HEK293 (cell line): ENCODE results near the gene CECR2.

ENCODE experiments used
- CTCF ChIA-PET: fragments of 350-600 bp; formaldehyde crosslinking; extraction: SDS; loops from one replicate; lab custom pipeline; 2021; ENCODE audit warnings: antibody characterized with exemption; lab: Yijun Ruan, JAX
- POLR2A ChIA-PET: fragments of 300-600 bp; formaldehyde crosslinking; extraction: SDS; loops from one replicate; lab custom pipeline; 2020; ENCODE audit warnings: antibody characterized with exemption, inconsistent platforms; lab: Yijun Ruan, JAX
- H3K27ac ChIP-seq: fragments of 200-500 bp; sonication (Bioruptor generic); 2 replicates; pipeline ENCODE4 v1.5.1; 2014; ENCODE audit warnings: low read depth, low read length, control low read depth, inconsistent platforms; ENCODE audit errors: extremely low read depth
- H3K36me3 ChIP-seq, 2 experiments: fragments of 200-500 bp in 1 of 2; sonication (Bioruptor generic) in 1 of 2; 1 replicate in 1 of 2; 2 replicates in 1 of 2; pipeline ENCODE4 v1.5.1; 2014 to 2017; ENCODE audit warnings: inconsistent platforms in 2 of 2, low read length in 2 of 2; ENCODE audit not compliant: control insufficient read depth in 2 of 2, insufficient read depth in 1 of 2
- H3K4me1 ChIP-seq: fragments of 200-500 bp; sonication (Bioruptor generic); 2 replicates; pipeline ENCODE4 v1.5.1; 2014; ENCODE audit warnings: mild to moderate bottlenecking, low read length, inconsistent platforms; ENCODE audit not compliant: control insufficient read depth, insufficient read depth
- H3K4me3 ChIP-seq: 2 replicates; pipeline ENCODE4 v1.5.1; 2011; ENCODE audit warnings: low read depth, mild to moderate bottlenecking, control low read depth, low read length, moderate library complexity
- H3K9me3 ChIP-seq: fragments of 200-500 bp; sonication (Bioruptor generic); 2 replicates; pipeline ENCODE4 v1.5.1; 2014; ENCODE audit warnings: low read depth, low read length, inconsistent platforms; ENCODE audit not compliant: control insufficient read depth, insufficient read depth
- GLIS2 ChIP-seq: fragments of 450-650 bp; formaldehyde crosslinking; IDR thresholded peaks from 2 replicates; pipeline ENCODE4 v1.5.1; 2016; ENCODE audit warnings: missing biosample characterization, missing genetic modification characterization
- HOXD13 ChIP-seq: sonication (generic); formaldehyde crosslinking; IDR thresholded peaks from 2 replicates; pipeline ENCODE4 v1.8.0; 2022; ENCODE audit warnings: missing genetic modification reagents, borderline replicate concordance
- MEIS1 ChIP-seq: sonication (generic); formaldehyde crosslinking; IDR thresholded peaks from 2 replicates; pipeline ENCODE4 v1.8.1; 2022; ENCODE audit warnings: missing genetic modification reagents, mild to moderate bottlenecking, borderline replicate concordance
- RBAK ChIP-seq: fragments of 450-650 bp; formaldehyde crosslinking; IDR thresholded peaks from 2 replicates; pipeline ENCODE4 v1.5.1; 2016; ENCODE audit warnings: missing biosample characterization, missing genetic modification characterization
- SALL2 ChIP-seq: fragments of 450-650 bp; formaldehyde crosslinking; IDR thresholded peaks from 2 replicates; pipeline ENCODE4 v1.5.0; 2017; ENCODE audit warnings: missing biosample characterization, mild to moderate bottlenecking, missing genetic modification characterization, borderline replicate concordance
- SCRT1 ChIP-seq: fragments of 450-650 bp; formaldehyde crosslinking; IDR thresholded peaks from 2 replicates; pipeline ENCODE4 v1.5.1; 2016; ENCODE audit warnings: missing biosample characterization, missing genetic modification characterization, borderline replicate concordance
- SP7 ChIP-seq: fragments of 450-650 bp; formaldehyde crosslinking; IDR thresholded peaks from 2 replicates; pipeline ENCODE4 v1.5.1; 2016; ENCODE audit warnings: missing biosample characterization, missing genetic modification characterization
- ZBTB1 ChIP-seq: fragments of 450-650 bp; formaldehyde crosslinking; IDR thresholded peaks from 2 replicates; pipeline ENCODE4 v1.5.1; 2016; ENCODE audit warnings: missing biosample characterization, missing genetic modification characterization
- ZBTB20 ChIP-seq: fragments of 450-650 bp; formaldehyde crosslinking; IDR thresholded peaks from 2 replicates; pipeline ENCODE4 v1.5.1; 2016; ENCODE audit warnings: missing biosample characterization, missing genetic modification characterization
- ZBTB21 ChIP-seq: fragments of 450-650 bp; formaldehyde crosslinking; IDR thresholded peaks from 2 replicates; pipeline ENCODE4 v1.5.1; 2017; ENCODE audit warnings: missing biosample characterization, missing genetic modification characterization
- ZNF148 ChIP-seq: fragments of 450-650 bp; formaldehyde crosslinking; IDR thresholded peaks from 2 replicates; pipeline ENCODE4 v1.5.0; 2017; ENCODE audit warnings: missing biosample characterization, missing genetic modification characterization, borderline replicate concordance
- ZNF157 ChIP-seq: fragments of 450-650 bp; formaldehyde crosslinking; IDR thresholded peaks from 2 replicates; pipeline ENCODE4 v1.5.1; 2016; ENCODE audit warnings: missing biosample characterization, missing genetic modification characterization
- ZNF16 ChIP-seq: fragments of 450-650 bp; formaldehyde crosslinking; IDR thresholded peaks from 2 replicates; pipeline ENCODE4 v1.5.1; 2016; ENCODE audit warnings: low read depth, missing biosample characterization, missing genetic modification characterization
- ZNF174 ChIP-seq: fragments of 450-650 bp; formaldehyde crosslinking; IDR thresholded peaks from 2 replicates; pipeline ENCODE4 v1.5.0; 2017; ENCODE audit warnings: missing biosample characterization, mild to moderate bottlenecking, missing genetic modification characterization
- ZNF214 ChIP-seq: fragments of 450-650 bp; formaldehyde crosslinking; IDR thresholded peaks from 2 replicates; pipeline ENCODE4 v1.5.1; 2017; ENCODE audit warnings: missing biosample characterization, mild to moderate bottlenecking, missing genetic modification characterization, borderline replicate concordance
- ZNF324 ChIP-seq: fragments of 450-650 bp; formaldehyde crosslinking; IDR thresholded peaks from 2 replicates; pipeline ENCODE4 v1.5.1; 2016; ENCODE audit warnings: missing biosample characterization, missing genetic modification characterization
- ZNF341 ChIP-seq: fragments of 450-650 bp; formaldehyde crosslinking; IDR thresholded peaks from 2 replicates; pipeline ENCODE4; 2016; ENCODE audit warnings: low read depth, missing biosample characterization, missing genetic modification characterization
- ZNF391 ChIP-seq: fragments of 450-650 bp; formaldehyde crosslinking; IDR thresholded peaks from 2 replicates; pipeline ENCODE4 v1.5.1; 2016; ENCODE audit warnings: low read depth, missing biosample characterization, missing genetic modification characterization, borderline replicate concordance
- ZNF544 ChIP-seq: fragments of 450-650 bp; formaldehyde crosslinking; IDR thresholded peaks from 2 replicates; pipeline ENCODE4 v1.5.0; 2017; ENCODE audit warnings: missing biosample characterization, missing genetic modification characterization
- ZNF548 ChIP-seq: fragments of 450-650 bp; formaldehyde crosslinking; IDR thresholded peaks from 2 replicates; pipeline ENCODE4 v1.5.1; 2016; ENCODE audit warnings: missing biosample characterization, missing genetic modification characterization
- ZNF626 ChIP-seq: fragments of 450-650 bp; sonication (Bioruptor Pico); formaldehyde crosslinking; IDR thresholded peaks from 2 replicates; pipeline ENCODE4 v1.5.1; 2018; ENCODE audit warnings: missing biosample characterization, missing genetic modification characterization, inconsistent platforms
- ZNF629 ChIP-seq: fragments of 450-650 bp; formaldehyde crosslinking; IDR thresholded peaks from 2 replicates; pipeline ENCODE4 v1.5.1; 2017; ENCODE audit warnings: missing biosample characterization, missing genetic modification characterization
- ZNF664 ChIP-seq: fragments of 450-650 bp; formaldehyde crosslinking; IDR thresholded peaks from 2 replicates; pipeline ENCODE4 v1.5.1; 2016; ENCODE audit warnings: missing biosample characterization, missing genetic modification characterization
- TF ChIP-seq, protein P1 (sequence below): fragments of 450-650 bp; formaldehyde crosslinking; IDR thresholded peaks from 2 replicates; pipeline ENCODE4 v1.5.1; 2016; ENCODE audit warnings: missing biosample characterization, missing genetic modification characterization
- TF ChIP-seq, protein P2 (sequence below): fragments of 450-650 bp; formaldehyde crosslinking; optimal IDR thresholded peaks from 2 replicates; pipeline ENCODE3; 2016; ENCODE audit warnings: missing biosample characterization, mild to moderate bottlenecking, missing genetic modification characterization
- TF ChIP-seq, protein P3 (sequence below): fragments of 450-650 bp; formaldehyde crosslinking; IDR thresholded peaks from 2 replicates; pipeline ENCODE4 v1.5.1; 2016; ENCODE audit warnings: missing biosample characterization, missing genetic modification characterization, borderline replicate concordance

CECR2 gene

GRCh38 chr22:17460895-17461294 lies 91.6 kb downstream of the CECR2 start:
- CTCF ChIA-PET = interaction anchor here (0.6 kb wide), 1 partner anchor 36 kb away, joined by 4 read pairs; no protein-coding TSS in a partner anchor
- Histone ChIP-seq H3K9me3 (no peaks in the 10 kb centered on the region), H3K27ac (no peak overlapping the region), H3K4me1 (0 out of 2 replicates have a peak, but pooled peaks cover 2% of the 10 kb centered on the region), H3K36me3 (no peaks in the 10 kb centered on the region), H3K4me3 (no peak overlapping the region)
- no peak for TF ChIP-seq SALL2 (tag by site-specific recombination)
- no peak for TF ChIP-seq SP7
- TF ChIP-seq, protein P1, sequence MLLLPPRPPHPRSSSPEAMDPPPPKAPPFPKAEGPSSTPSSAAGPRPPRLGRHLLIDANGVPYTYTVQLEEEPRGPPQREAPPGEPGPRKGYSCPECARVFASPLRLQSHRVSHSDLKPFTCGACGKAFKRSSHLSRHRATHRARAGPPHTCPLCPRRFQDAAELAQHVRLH (tag by site-specific recombination) = no peak
- no peak for TF ChIP-seq ZNF341
- TF ChIP-seq, protein P2, sequence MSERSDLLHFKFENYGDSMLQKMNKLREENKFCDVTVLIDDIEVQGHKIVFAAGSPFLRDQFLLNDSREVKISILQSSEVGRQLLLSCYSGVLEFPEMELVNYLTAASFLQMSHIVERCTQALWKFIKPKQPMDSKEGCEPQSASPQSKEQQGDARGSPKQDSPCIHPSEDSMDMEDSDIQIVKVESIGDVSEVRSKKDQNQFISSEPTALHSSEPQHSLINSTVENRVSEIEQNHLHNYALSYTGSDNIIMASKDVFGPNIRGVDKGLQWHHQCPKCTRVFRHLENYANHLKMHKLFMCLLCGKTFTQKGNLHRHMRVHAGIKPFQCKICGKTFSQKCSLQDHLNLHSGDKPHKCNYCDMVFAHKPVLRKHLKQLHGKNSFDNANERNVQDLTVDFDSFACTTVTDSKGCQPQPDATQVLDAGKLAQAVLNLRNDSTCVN (tag by site-specific recombination) = no peak
- TF ChIP-seq ZBTB1 = no peak
- no peak for TF ChIP-seq ZNF148 (tag by site-specific recombination)
- TF ChIP-seq ZNF214 = no peak
- no peak for TF ChIP-seq ZBTB20 (tag by site-specific recombination)
- TF ChIP-seq ZNF629 (tag by site-specific recombination) = no peak
- no peak for TF ChIP-seq ZNF324
- TF ChIP-seq, protein P3, sequence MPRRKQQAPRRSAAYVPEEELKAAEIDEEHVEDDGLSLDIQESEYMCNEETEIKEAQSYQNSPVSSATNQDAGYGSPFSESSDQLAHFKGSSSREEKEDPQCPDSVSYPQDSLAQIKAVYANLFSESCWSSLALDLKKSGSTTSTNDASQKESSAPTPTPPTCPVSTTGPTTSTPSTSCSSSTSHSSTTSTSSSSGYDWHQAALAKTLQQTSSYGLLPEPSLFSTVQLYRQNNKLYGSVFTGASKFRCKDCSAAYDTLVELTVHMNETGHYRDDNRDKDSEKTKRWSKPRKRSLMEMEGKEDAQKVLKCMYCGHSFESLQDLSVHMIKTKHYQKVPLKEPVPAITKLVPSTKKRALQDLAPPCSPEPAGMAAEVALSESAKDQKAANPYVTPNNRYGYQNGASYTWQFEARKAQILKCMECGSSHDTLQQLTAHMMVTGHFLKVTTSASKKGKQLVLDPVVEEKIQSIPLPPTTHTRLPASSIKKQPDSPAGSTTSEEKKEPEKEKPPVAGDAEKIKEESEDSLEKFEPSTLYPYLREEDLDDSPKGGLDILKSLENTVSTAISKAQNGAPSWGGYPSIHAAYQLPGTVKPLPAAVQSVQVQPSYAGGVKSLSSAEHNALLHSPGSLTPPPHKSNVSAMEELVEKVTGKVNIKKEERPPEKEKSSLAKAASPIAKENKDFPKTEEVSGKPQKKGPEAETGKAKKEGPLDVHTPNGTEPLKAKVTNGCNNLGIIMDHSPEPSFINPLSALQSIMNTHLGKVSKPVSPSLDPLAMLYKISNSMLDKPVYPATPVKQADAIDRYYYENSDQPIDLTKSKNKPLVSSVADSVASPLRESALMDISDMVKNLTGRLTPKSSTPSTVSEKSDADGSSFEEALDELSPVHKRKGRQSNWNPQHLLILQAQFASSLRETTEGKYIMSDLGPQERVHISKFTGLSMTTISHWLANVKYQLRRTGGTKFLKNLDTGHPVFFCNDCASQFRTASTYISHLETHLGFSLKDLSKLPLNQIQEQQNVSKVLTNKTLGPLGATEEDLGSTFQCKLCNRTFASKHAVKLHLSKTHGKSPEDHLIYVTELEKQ = no peak
- TF ChIP-seq MEIS1 = no peak
- no peak for TF ChIP-seq ZNF391 (tag by site-specific recombination)
- no peak for TF ChIP-seq RBAK (tag by site-specific recombination)
- no peak for TF ChIP-seq ZNF548 (tag by site-specific recombination)
- no peak for TF ChIP-seq ZBTB21 (tag by site-specific recombination)
- POLR2A ChIA-PET = no interaction called here

DNA sequence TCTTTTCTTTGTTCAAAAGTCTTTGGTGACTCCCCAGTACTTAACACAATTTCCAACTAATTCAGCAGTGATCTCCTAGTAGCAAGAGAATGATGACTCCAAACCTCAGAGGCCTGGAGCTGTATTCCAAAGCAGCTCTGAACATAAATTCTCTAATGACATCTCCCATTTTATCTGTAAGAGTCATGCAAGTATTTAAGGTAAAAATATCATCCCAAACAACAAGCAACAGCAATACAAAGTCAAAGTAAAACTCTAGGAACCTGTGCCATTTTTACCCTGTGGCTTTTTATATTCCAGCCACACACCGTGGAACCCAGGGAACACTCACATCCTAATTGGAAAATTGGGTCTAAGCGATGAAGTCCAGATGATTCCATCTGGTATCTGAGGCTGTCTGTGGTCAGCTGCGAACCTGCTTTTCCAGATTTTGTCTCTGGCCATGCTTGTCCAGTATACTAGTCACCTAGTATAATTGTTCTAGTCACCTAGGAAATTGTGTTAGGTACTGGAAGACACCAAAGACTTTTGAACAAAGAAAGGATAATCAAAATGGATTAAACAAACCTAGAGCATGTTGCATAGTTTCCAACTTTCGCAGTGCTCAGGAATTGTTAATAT lies 101.7 kb downstream of the CECR2 start:
- no peaks in the 10 kb centered on the region for H3K36me3 ChIP-seq
- H3K27ac ChIP-seq = no peak overlapping the region
- no peak overlapping the region for H3K4me3 ChIP-seq
- POLR2A ChIA-PET = no interaction called here
- no peaks in the 10 kb centered on the region for H3K4me1 ChIP-seq
- CTCF ChIA-PET = no interaction called here
- no peaks in the 10 kb centered on the region for H3K9me3 ChIP-seq
- TF ChIP-seq ZNF664 (tag by site-specific recombination) (no peak), ZNF16 (tag by site-specific recombination) (no peak), SCRT1 (no peak), ZNF544 (no peak), HOXD13 (no peak), GLIS2 (no peak), ZNF157 (tag by site-specific recombination) (no peak), ZNF174 (tag by site-specific recombination) (no peak), ZNF626 (tag by site-specific recombination) (no peak)
- TF ChIP-seq, protein P3 = no peak
